HG03558 (cell line): ENCODE data around the gene WIPI1.
"Not testable (repeated sequence)": the region's sequence is repeated elsewhere in the genome, so short reads cannot be mapped to it uniquely, and the experiment has no call there.

Source experiments
- ATAC-seq: cut with Tn5 transposase; IDR thresholded peaks from one replicate; pipeline ENCODE4 v1.9.1; 2021; ENCODE audit warnings: moderate number of reproducible peaks; ENCODE audit not compliant: unreplicated experiment; ENCODE audit errors: extremely low read depth

WIPI1 gene

DNA sequence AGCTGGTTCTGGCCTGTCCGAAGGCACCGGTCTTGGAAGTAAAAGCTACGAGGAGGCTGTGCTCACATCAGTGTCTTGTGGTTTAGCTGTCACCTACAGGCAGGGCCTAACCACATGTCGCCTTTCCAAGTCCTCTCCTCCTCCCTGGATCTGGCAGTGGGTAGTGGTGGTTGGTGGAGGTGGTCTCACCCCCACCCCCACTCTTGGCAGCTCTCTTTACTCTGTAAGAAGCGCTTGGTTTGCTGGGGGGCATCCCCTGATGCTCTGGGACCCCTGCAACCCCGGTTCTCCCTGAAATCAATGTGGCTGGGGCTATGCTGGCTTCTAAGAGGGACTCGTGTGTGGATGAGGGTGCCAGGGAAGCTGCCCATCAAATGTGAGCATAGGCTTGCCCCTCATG is 68.3 kb downstream of the WIPI1 start:
- ATAC-seq = no peak

- no peak for ATAC-seq
These were observed 69.7 kb downstream of the WIPI1 start for GRCh38 chr17:68387435-68388218.

DNA sequence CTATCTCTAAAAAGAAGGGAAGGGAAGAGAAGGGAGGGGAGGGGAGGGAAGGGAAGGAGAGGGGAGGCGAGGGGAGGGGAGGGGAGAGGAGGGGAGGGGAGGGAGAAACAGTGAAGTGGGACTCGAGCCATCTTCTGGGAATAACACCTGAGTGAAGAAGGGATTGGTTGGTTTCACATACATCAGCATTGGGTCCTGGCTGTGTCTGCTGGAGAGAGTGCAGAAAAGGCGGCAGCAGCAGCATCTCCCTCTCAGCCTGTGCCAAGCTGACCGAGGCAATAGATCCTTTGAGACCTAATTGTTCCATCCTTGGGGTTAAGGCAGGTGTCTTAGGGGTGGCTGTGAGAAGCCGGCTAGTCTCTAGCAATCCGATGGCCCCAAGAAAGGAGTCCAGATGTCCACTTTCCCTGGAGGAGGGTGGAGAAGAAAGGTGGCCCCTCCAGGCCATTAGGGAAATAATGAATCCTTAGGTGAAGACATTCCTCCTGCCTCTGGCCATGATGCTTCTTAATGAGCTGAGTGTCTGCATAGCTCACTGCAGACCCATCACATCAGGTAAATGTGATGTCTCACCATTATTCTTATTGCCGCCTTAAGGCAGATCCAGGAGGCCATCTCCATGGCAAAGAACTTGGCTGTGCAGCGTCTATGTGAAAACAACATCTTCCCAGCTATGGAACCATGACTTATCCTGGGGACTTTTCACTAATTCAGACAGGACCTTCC is 71.6 kb downstream of the WIPI1 start:
- no peak for ATAC-seq

DNA sequence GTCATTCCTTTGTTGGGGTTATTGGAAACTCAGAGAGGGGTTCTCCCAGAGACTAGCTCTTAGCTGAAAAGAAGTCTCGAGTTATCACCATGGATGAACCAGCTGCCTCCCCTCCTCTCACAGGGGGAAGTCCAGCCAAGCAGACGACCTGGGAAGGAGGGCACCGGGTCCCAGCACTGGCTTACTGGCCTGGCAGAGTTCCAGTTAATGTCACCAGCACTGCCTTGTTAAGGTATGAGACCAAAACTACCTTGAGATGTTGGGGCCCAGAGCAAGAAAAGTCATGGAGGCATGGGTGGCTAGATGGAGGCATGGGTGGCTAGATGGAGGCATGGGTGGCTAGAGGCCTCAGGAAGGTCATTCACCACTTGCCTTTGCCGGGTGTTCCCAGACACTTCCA is 72.4 kb downstream of the WIPI1 start:
- no peak for ATAC-seq

DNA sequence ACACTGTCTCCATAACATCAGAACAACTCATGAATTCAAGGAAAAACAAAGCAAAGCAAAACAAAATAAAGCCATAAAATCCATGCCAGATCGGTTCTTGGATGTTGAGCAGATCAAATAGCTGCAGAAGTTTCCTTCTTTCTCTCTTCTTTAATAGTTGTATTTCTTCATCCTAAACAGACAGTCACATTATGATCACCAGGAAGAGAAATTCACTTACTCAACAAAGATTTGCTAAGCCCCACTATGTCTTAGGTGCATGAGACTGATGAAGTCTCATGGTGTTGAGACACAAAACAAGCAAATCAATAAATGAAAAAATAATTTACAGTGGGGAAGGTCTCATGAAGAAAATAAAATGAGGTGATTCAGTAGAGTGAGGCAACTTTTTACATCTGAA is 72.8 kb downstream of the WIPI1 start:
- no peak for ATAC-seq

DNA sequence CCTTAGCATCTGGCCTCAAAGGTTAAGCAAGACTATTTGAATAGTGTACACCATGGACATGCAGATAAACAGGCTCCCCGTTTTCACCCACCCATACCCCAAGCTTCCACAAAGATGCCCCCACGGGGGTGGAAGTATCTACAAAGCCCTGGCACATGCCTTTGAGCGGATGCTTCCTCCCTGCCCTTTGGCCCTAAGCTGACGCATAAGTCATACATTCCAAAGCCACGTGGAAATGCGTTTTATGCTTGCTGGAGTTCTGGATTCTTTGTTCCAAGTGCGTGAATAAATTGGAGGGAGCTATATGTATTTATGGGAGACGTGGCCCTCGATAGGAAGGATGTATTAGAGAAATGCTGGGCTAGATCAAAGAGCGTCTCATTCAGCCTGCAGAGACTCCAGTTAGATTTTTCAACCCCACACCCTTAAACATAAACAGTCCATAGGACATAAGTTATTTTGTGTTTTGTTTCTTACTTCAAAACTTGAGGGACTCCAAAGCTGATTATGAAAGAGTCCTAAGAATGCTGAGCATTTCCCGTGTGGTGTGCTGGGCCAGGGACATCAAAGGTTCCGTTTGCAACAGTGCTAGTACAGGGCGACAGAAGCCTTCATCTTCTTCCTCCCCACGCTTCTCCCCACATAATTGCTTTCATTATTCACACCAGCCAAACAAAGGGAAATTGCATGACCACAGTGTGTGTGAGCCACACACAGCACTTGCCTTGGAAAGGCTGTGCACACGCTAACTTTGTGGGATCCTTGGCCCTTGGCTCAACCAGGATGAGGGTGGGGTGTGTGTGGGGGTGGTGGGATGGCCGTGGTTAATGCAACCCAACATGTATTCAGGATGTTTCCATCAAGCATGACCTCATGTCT is 73.6 kb downstream of the WIPI1 start:
- no peak for ATAC-seq

GRCh38 chr17:68383120-68383442 is 74.2 kb downstream of the WIPI1 start:
- no peak for ATAC-seq

- no peak for ATAC-seq
These were observed 74.7 kb downstream of the WIPI1 start for GRCh38 chr17:68382582-68383085.

GRCh38 chr17:68381076-68381900 is 76.0 kb downstream of the WIPI1 start:
- ATAC-seq = no peak

- ATAC-seq = no peak
These were observed 77.3 kb downstream of the WIPI1 start for GRCh38 chr17:68379692-68380677.

GRCh38 chr17:68379177-68379510 is 78.2 kb downstream of the WIPI1 start:
- no peak for ATAC-seq

DNA sequence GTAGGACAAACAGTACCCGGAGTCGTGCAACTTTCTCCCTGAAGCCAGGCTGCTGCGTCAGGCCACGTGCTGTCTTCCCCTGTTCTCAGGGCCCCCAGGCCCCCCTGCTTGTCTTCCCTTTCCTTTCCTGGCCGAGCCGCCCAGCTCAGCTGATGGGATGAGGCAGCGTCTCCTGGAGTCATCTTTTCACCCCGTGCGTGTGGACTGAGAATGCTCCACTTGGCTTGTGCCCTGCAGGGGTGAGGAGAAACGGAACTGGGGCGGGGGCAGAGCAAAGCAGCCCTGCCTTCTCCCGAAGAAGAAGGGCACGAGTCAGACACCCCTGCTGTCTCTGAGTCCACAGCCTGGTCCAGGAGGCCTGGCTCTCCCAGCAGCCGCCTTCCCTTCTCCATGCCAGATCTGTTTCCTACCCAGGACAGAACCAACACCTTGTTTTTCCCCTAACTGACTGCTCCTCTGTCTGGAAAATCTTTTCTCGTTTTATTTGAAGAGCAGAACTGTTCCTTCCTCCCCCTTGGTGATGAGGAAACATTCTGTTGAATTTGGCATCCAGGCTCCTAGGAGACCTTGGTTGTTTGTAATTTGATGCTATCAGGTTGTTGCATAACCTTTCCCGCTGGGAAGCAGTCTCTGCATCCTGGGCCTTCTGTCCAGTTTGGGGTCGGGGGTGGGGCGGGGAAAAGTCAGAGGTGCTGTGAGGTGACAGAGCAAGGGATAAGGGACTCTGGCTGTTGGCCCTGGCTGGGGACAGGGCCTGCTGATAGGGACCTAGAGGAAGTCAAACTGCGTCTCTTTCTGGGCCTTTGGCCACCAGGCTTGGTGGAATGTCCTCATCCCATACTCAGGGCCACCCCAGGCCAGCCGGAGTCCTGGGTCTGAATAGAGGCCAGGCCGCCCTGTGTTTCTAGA is 78.8 kb downstream of the WIPI1 start:
- no peak for ATAC-seq

DNA sequence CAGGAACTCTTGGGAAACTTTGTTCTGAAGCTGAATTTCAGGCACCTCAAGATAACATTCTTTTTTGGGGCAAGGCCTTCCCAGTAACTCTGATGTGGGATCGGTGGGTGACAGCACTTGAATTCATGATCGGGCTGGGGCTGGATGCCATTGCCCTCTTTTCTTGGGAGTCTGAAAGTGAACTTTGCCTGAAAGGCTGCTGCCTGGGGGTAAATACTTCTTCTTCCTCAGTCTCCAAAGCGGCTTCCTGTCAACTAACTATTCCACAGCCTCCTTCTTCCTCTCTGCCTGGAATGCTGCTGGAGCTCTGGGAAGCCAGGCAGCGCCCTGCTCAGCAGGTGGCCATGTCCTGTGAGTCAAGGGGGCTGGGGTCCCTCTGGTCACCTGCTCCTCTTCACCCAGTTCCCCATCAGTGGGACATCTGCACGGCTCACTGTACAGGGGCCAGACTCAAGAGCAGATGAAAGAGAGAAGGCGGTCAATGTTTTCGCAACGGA is 79.5 kb downstream of the WIPI1 start:
- ATAC-seq = no peak

DNA sequence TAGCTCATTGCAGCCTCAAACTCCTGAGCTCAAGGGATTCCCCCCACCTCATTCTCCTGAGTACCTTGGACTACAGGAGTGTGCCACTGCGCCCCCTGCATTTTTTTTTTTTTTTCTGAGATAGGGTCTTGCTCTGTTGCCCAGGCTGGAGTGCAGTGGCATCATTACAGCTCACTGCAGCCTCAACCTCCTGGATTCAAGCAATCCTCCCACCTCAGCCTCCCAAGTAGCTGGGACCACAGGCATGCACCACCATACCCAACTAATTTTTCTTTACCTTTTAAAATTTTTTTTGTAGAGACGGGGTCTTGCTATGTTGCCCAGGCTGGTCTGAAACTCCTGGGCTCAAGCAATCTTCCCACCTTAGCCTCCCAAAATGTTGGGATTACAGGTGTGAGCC is 81.1 kb downstream of the WIPI1 start:
- ATAC-seq = not testable (repeated sequence)

GRCh38 chr17:68375566-68375965 is 81.7 kb downstream of the WIPI1 start:
- ATAC-seq = no peak
